Naive thymus-derived CD4-positive, alpha-beta T cell (primary cell): ENCODE measurements around the gene RETREG2. TPM values are rescaled to one million over a fixed set of nuclear protein-coding genes. Genes with fewer than 3 reads are reported as not detected.

Experiments
- polyA plus RNA-seq, 2 donors: library from polyadenylated mRNA; unstranded; fragments of 300-500 nt; fragmentation: Illumina TruSeq; gene quantifications; one replicate each; pipeline ENCODE4 v1.2.3, GENCODE V29; 2021
- total RNA-seq, 6 experiments: library from RNA in 5 of 6; stranded (reverse) in 5 of 6; gene quantifications; 1 replicate in 5 of 6; 2 replicates in 1 of 6; pipeline ENCODE4 v1.2.3 and lab custom pipeline; 2021 to 2026

The RETREG2 gene
- total and polyA plus RNA-seq, 7 experiments from 2014 or later: 58.5 to 124 (median 83.9) TPM

Other genes starting within 250 kb of the RETREG2 start
- gene CDK5R2, start 218.6 kb upstream of the RETREG2 start, total RNA-seq: not detected
- not detected for gene CDK5R2, start 218.6 kb upstream of the RETREG2 start, polyA plus RNA-seq
- gene FEV, start 193.1 kb upstream of the RETREG2 start, total RNA-seq: not detected
- not detected for gene FEV, start 193.1 kb upstream of the RETREG2 start, polyA plus RNA-seq
- gene CRYBA2, start 184.9 kb upstream of the RETREG2 start, total RNA-seq: not detected
- gene CRYBA2, start 184.9 kb upstream of the RETREG2 start, polyA plus RNA-seq: not detected
- not detected for gene CFAP65, start 136.8 kb upstream of the RETREG2 start, total RNA-seq
- not detected for gene CFAP65, start 136.8 kb upstream of the RETREG2 start, polyA plus RNA-seq
- under 1 TPM in 2 of 5 experiments, not detected in 3; 0.17 to 0.24 TPM for gene IHH, start 117.4 kb upstream of the RETREG2 start, total RNA-seq
- gene IHH, start 117.4 kb upstream of the RETREG2 start, polyA plus RNA-seq: not detected
- 10 to 100 TPM; 11.4 to 24.0 (median 17.9) TPM for gene NHEJ1, start 17.5 kb upstream of the RETREG2 start, total RNA-seq
- gene NHEJ1, start 17.5 kb upstream of the RETREG2 start, polyA plus RNA-seq: 10 to 100 TPM; 24.5 to 32.7 TPM
- 1 to 10 TPM in 4 of 5 experiments, under 1 TPM in 1; 0.69 to 8.6 (median 3.0) TPM for gene SLC23A3, start 8.2 kb upstream of the RETREG2 start, total RNA-seq
- under 1 TPM in 1 of 2 donors, not detected in 1; 0.08 TPM for gene SLC23A3, start 8.2 kb upstream of the RETREG2 start, polyA plus RNA-seq
- 10 to 100 TPM; 48.2 to 77.6 (median 64.5) TPM for gene CNPPD1, start 1.4 kb upstream of the RETREG2 start, total RNA-seq
- gene CNPPD1, start 1.4 kb upstream of the RETREG2 start, polyA plus RNA-seq: 10 to 100 TPM; 48.2 to 68.7 TPM
- gene ZFAND2B, start 28.5 kb downstream of the RETREG2 start, total RNA-seq: 10 to 100 TPM; 50.1 to 79.5 (median 71.3) TPM
- 10 to 100 TPM; 72.4 to 90.7 TPM for gene ZFAND2B, start 28.5 kb downstream of the RETREG2 start, polyA plus RNA-seq
- 10 to 100 TPM in 2 of 5 experiments, 1 to 10 TPM in 3; 4.1 to 30.2 (median 8.3) TPM for gene ABCB6, start 40.7 kb downstream of the RETREG2 start, total RNA-seq
- gene ABCB6, start 40.7 kb downstream of the RETREG2 start, polyA plus RNA-seq: 1 to 10 TPM in 1 of 2 donors, under 1 TPM in 1; 0.66 to 3.2 TPM
- gene ATG9A, start 51.4 kb downstream of the RETREG2 start, total RNA-seq: 10 to 100 TPM; 52.6 to 66.0 (median 60.9) TPM
- 10 to 100 TPM; 14.0 to 40.0 TPM for gene ATG9A, start 51.4 kb downstream of the RETREG2 start, polyA plus RNA-seq
- gene ANKZF1, start 51.5 kb downstream of the RETREG2 start, total RNA-seq: 100 to 1,000 TPM; 117 to 287 (median 169) TPM
- gene ANKZF1, start 51.5 kb downstream of the RETREG2 start, polyA plus RNA-seq: 10 to 100 TPM; 29.7 to 61.4 TPM
- gene GLB1L, start 67.2 kb downstream of the RETREG2 start, total RNA-seq: 1 to 10 TPM; 1.9 to 4.5 (median 2.7) TPM
- gene GLB1L, start 67.2 kb downstream of the RETREG2 start, polyA plus RNA-seq: 1 to 10 TPM; 1.6 to 2.1 TPM
- gene STK16, start 67.2 kb downstream of the RETREG2 start, total RNA-seq: 10 to 100 TPM; 17.4 to 35.0 (median 21.8) TPM
- 10 to 100 TPM; 18.8 to 24.4 TPM for gene STK16, start 67.2 kb downstream of the RETREG2 start, polyA plus RNA-seq
- not detected for gene TUBA4B, start 75.0 kb downstream of the RETREG2 start, total RNA-seq
- gene TUBA4B, start 75.0 kb downstream of the RETREG2 start, polyA plus RNA-seq: not detected
- 100 to 1,000 TPM in 3 of 5 experiments, 10 to 100 TPM in 2; 82.9 to 260 (median 183) TPM for gene TUBA4A, start 75.6 kb downstream of the RETREG2 start, total RNA-seq
- gene TUBA4A, start 75.6 kb downstream of the RETREG2 start, polyA plus RNA-seq: 100 to 1,000 TPM; 145 to 336 TPM
- gene DNAJB2, start 101.1 kb downstream of the RETREG2 start, total RNA-seq: 100 to 1,000 TPM in 4 of 5 experiments, 10 to 100 TPM in 1; 50.8 to 134 (median 113) TPM
- 1 to 10 TPM; 6.7 to 7.7 TPM for gene DNAJB2, start 101.1 kb downstream of the RETREG2 start, polyA plus RNA-seq
- gene PTPRN, start 131.1 kb downstream of the RETREG2 start, total RNA-seq: under 1 TPM in 1 of 5 experiments, not detected in 4; 0.48 TPM
- not detected for gene PTPRN, start 131.1 kb downstream of the RETREG2 start, polyA plus RNA-seq
- gene RESP18, start 154.5 kb downstream of the RETREG2 start, total RNA-seq: not detected
- gene RESP18, start 154.5 kb downstream of the RETREG2 start, polyA plus RNA-seq: not detected
- gene DNPEP, start 209.6 kb downstream of the RETREG2 start, total RNA-seq: 100 to 1,000 TPM in 1 of 5 experiments, 10 to 100 TPM in 4; 72.3 to 115 (median 73.9) TPM
- gene DNPEP, start 209.6 kb downstream of the RETREG2 start, polyA plus RNA-seq: 10 to 100 TPM; 57.5 to 61.2 TPM
- gene DES, start 240.1 kb downstream of the RETREG2 start, total RNA-seq: 1 to 10 TPM in 1 of 5 experiments, not detected in 4; 1.5 TPM
- gene DES, start 240.1 kb downstream of the RETREG2 start, polyA plus RNA-seq: not detected